Aorta (tissue), 5 donors: ENCODE results near the gene SMU1. TPM values are rescaled to one million over a fixed set of nuclear protein-coding genes. Genes with fewer than 3 reads are reported as not detected.

Experiments used
- ATAC-seq: fragments of 200-7000 bp; cut with Tn5 transposase; one replicate; pipeline ENCODE4 v1.9.1; 2022; ENCODE audit warnings: moderate library complexity; ENCODE audit not compliant: low FRiP score
- DNase-seq, 2 donors: peaks; one replicate each; pipeline ENCODE4 v3.0.0-alpha.2; 2020
- H3K27ac ChIP-seq, 2 donors: one replicate each; pipeline ENCODE4 v1.5.1; 2013; ENCODE audit warnings: low read length in 2 of 2, mild to moderate bottlenecking in 2 of 2, moderate library complexity in 2 of 2, control low read depth in 1 of 2, inconsistent platforms in 1 of 2, low read depth in 1 of 2
- H3K27me3 ChIP-seq, 2 donors: one replicate each; pipeline ENCODE4 v1.6.1; 2013; ENCODE audit warnings: control low read depth in 1 of 2, low read length in 1 of 2, mild to moderate bottlenecking in 1 of 2, moderate library complexity in 1 of 2; ENCODE audit not compliant: insufficient read depth in 2 of 2, control insufficient read depth in 1 of 2
- H3K36me3 ChIP-seq, 2 donors: one replicate each; pipeline ENCODE4 v1.6.1; 2013; ENCODE audit warnings: control low read depth in 1 of 2, low read length in 1 of 2, mild to moderate bottlenecking in 1 of 2; ENCODE audit not compliant: insufficient read depth in 2 of 2, control insufficient read depth in 1 of 2
- H3K4me1 ChIP-seq, 2 donors: one replicate each; pipeline ENCODE4 v1.6.1; 2013; ENCODE audit warnings: low read length in 2 of 2, control low read depth in 1 of 2, mild to moderate bottlenecking in 1 of 2, moderate library complexity in 1 of 2; ENCODE audit not compliant: insufficient read depth in 2 of 2, control insufficient read depth in 1 of 2
- H3K4me3 ChIP-seq, 2 donors: one replicate each; pipeline ENCODE4 v1.5.1; 2013; ENCODE audit warnings: low read length in 2 of 2, control low read depth in 1 of 2, mild to moderate bottlenecking in 1 of 2
- H3K9me3 ChIP-seq: one replicate; pipeline ENCODE4 v1.6.1; 2013; ENCODE audit warnings: mild to moderate bottlenecking, low read length; ENCODE audit not compliant: control insufficient read depth
- WGBS, 2 donors: extraction: QIAGEN DNeasy Blood & Tissue Kit; methylation state at CpG; one replicate each; pipeline ENCODE4 v1.1.7; 2013; 5-methylcytosine and 5-hydroxymethylcytosine counted together
- intact Hi-C, 2 donors: fragments of 100-400 bp; cut with DNase I; formaldehyde crosslinking; loops; one replicate each; pipeline versions ENCODE4 v1.14.2 to v1.15.0; 2022
- polyA plus RNA-seq, 2 donors: library from polyadenylated mRNA; stranded (reverse); fragments of 200-250 nt; gene quantifications; one replicate each; pipeline ENCODE4 v1.2.3, GENCODE V29; 2013
- total RNA-seq, 2 donors: library from RNA; stranded (reverse); fragmentation: NEBNext Ultra II Directional; extraction: Animal tissue kit (Norgen Biotek cat#: 25700); gene quantifications; one replicate each; pipeline ENCODE4 v1.2.1, GENCODE V29; 2021
- donor health status: healthy with polysubstance abuse.
- donor health status: Bipolar disorder and iron deficiency.
- donor health status: DM: no; HTN: no; CAD: no.
- donor health status: DM: no; HTN: no; CAD: no.
- donor health status: DM: yes; HTN: yes; CAD: no.

Gene SMU1
- total and polyA plus RNA-seq, 4 donors, result 8.3 to 18.7 (median 12.1) TPM

DNA sequence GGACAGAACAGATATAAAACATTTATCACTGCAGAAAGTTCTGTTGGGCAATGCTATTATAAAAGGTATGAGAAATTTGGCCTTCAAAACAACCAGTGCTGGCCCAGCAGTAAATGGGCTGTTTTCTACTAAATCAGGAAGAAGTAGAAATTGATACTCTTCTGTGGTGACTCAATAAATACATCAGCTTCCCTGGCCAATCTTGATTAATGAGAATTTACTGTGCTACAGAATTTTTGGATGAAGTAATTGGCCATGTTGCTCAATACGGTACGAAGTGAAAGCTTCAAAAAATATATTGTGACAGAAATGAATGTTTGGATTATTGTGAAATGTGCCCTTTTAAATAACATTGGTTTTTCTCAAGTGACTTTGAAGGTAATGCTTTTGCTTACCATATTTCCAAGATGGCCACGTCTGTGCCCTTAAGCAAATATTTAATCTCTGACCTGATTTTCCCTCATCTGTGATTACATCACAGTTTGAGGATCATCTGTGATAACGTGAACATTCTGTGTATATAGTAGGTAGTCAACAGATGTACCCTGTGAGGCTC is 47.2 kb downstream of the SMU1 start:
- no peak for DNase-seq
- Histone ChIP-seq H3K27me3 (no peaks in the 10 kb centered on the region), H3K27ac (no peak overlapping the region), H3K9me3 (no peaks in the 10 kb centered on the region), H3K4me1 (peaks cover 0 to 5% of the 10 kb centered on the region in 2 donors), H3K4me3 (no peak overlapping the region), H3K36me3 (peaks cover 1 to 3% of the 10 kb centered on the region in 2 donors)
- intact Hi-C loops, result loop anchor here in 1 of 2 donors (5.0 kb wide), 1 partner anchor 48 kb away; the partner anchor contains the start of gene SMU1
- ATAC-seq, result no peak
- 19 to 26% methylated on average over 4 of the region's 4 CpGs for WGBS, 2 donors

DNA sequence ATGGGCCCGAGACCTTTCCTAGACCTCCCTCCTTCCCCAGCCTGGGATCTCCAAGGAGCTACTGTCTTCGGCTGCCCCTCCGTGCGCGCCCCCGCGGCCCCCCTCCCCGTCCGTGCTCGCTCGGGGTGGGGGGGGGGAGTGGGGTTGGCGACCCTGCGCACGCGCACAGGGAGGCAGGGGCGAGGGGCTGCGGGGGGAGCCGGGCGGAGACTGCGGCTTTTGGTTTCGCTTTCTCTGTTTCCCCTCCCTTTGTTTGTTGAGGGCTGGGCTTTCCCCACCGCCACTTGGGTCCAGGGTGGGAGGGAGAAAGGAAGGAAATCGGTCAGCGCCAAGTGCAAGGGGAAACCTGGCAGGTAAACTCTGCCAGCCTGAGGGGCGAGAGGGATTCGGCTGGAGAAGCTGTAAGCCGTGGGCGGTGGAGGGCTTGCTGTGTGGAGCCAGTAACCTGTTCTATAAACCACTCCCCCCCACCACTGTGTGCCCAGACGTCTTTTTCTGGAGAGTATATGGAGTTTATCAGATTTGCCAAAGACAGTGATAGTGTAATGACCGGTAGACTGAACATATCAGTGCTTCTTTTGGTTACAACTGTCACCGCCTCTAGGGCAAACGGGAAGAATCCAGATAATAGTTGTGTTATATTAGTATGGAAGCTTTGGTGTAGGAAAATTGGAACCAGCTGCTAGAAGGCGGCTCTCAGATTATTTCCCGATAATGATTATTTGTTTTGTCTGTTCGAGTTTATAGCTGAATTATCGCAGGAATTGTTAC is 50.7 kb downstream of the SMU1 start:
- intact Hi-C loops, result loop anchor here in 1 of 2 donors (5.0 kb wide), 1 partner anchor 52 kb away; the partner anchor contains the start of gene SMU1
- 1% methylated on average over 31 to 36 of the region's 36 CpGs for WGBS, 2 donors
- Histone ChIP-seq H3K27ac (peak overlapping the region; percentile 83 to 95), H3K4me3 (peak overlapping the region; percentile 90 to 97), H3K36me3 (no peaks in the 10 kb centered on the region), H3K27me3 (no peaks in the 10 kb centered on the region), H3K9me3 (no peaks in the 10 kb centered on the region), H3K4me1 (peaks cover 0 to 12% of the 10 kb centered on the region in 2 donors)
- peak; percentile 73 to 84 for DNase-seq
- peak; percentile 82 for ATAC-seq

DNA sequence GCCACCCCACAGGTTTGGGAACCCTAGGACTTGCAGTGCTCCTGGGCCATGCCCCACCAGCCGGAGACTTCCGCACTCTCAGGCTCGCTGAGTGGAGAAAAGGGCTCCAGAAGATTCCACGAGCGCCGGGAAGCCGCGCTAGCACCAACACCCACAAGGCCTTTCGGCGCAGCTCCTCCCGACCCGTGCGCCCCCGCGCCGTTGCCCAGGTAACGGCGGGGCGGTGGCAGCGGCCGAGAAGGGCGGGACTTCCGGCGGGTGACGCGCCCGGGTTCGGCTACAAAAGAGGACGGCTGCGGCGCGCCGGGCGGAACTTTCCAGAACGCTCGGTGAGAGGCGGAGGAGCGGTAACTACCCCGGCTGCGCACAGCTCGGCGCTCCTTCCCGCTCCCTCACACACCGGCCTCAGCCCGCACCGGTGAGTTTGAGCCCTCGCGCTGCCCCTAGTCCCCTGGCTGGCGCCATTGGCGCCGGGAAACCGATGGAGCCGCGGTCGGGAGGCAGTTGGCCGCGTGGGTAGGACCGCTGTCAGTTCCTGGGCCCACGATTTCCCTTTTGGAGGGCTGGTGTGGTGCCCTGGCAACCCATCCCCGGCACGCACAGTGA is 51.4 kb downstream of the SMU1 start, which contains the start of gene DNAJA1:
Gene DNAJA1, plus strand, starts transcription at position 308 of the 606 bp plus-strand sequence. CDS start 1,212 bp downstream, outside the sequence.
- Histone ChIP-seq H3K9me3 (no peaks in the 10 kb centered on the region), H3K36me3 (no peaks in the 10 kb centered on the region), H3K27ac (peak within 1 kb of the TSS; percentile 83 to 95), H3K4me1 (peaks cover 0 to 12% of the 10 kb centered on the region in 2 donors), H3K4me3 (peak within 1 kb of the TSS; percentile 90 to 97), H3K27me3 (no peaks in the 10 kb centered on the region)
- intact Hi-C loops, result loop anchor here in 1 of 2 donors (5.0 kb wide), 1 partner anchor 52 kb away; the partner anchor contains the start of gene SMU1
- peak; percentile 99 for ATAC-seq
- DNase-seq, result peak; percentile 96 to 97
- WGBS, 2 donors, result 0% methylated on average over 45 to 61 of the region's 61 CpGs

DNA sequence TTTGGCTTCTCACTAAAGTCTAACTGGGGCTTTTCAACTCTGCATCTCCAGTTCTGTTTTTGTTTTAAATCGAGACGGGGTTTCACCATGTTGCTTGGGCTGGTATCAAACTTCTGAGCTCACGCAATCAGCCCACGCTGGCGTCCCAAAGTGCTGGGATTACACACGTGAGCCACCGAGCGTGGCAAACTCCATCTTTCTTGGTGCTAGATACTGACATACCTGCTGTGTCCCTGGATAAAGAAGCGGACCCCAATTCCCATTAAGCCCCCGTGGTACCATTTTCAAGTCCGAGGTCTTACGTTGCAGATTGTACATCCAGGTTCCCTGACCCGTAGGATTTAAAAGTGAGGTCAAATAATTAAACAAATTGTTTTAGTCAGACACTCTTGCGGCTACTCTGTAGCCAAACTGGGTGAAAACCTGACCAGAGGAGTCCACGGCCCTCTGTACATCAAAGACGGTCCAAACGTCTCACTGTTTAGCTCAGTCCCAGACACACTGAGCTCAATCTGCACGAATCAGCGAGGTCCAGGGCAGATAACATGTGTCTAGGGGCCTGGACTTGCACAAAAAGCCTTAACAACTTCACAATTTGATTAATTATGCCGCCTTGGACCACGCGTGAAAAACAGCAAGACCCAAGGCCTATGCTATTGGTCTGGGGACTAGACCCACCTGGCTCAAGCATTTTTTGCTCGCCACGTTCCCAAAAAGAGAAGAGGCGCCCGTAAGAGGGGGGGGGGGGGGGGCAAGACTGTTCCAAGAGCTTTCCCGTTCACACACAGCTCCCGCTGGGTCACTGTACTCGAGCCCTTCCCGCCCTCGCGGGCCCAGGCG is 52.1 kb downstream of the SMU1 start:
- no peaks in the 10 kb centered on the region for H3K36me3 ChIP-seq
- peak overlapping the region in 1 of 2 donors; percentile 71 for H3K27ac ChIP-seq
- H3K9me3 ChIP-seq, result no peaks in the 10 kb centered on the region
- DNase-seq (no peak), ATAC-seq (peak; percentile 35)
- intact Hi-C loops, result no loop called here
- H3K27me3 ChIP-seq, result no peaks in the 10 kb centered on the region
- WGBS, 2 donors, result 10 to 15% methylated on average over 33 of the region's 33 CpGs
- H3K4me3 ChIP-seq, result peak overlapping the region; percentile 54 to 86
- H3K4me1 ChIP-seq, result peaks cover 0 to 12% of the 10 kb centered on the region in 2 donors

DNA sequence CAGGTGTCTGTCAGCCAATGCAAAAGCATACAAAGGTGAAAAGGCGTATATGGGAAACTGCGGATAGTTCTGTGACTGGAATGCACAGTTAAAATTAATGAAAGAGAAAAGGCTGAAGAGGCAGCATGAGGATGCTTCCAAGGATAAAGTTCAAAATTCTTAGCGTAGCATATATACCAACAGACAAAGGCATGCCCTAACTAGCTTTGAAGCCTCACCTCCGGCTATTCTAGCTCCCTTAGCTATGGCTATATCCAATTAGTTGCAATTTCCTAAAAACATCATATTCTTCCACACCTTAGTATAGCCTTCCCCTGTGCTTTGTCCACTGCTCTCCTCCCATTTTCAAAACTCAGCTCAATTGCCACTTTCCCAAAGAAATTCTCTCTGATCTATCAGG is 52.8 kb downstream of the SMU1 start:
- no peaks in the 10 kb centered on the region for H3K27me3 ChIP-seq
- ATAC-seq (no peak), DNase-seq (no peak)
- H3K4me3 ChIP-seq, result no peak overlapping the region
- no peaks in the 10 kb centered on the region for H3K9me3 ChIP-seq
- 91% methylated on average over 4 of the region's 4 CpGs for WGBS, 2 donors
- no peak overlapping the region for H3K27ac ChIP-seq
- peaks cover 0 to 7% of the 10 kb centered on the region in 2 donors for H3K4me1 ChIP-seq
- no peaks in the 10 kb centered on the region for H3K36me3 ChIP-seq
- intact Hi-C loops, result no loop called here

DNA sequence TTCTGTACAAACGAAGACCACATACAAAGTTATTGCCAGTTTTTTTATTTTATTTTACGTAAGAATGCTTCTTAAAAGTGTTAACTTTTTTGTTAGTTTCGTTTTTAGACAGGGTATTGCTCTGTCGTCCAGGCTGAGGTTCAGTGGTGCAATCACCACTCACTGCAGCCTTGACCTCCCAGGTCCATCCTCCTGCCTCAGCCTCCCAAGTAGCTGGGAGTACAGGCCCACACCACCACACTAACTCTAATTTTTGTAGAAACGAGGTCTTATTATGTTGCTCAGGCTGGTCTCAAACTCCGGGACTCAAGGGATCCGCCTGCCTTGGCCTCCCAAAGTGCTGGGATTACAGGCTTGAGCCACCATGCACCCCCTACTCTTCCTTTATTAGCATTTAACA is 53.7 kb downstream of the SMU1 start:
- Histone ChIP-seq H3K4me3 (no peak overlapping the region), H3K27ac (no peak overlapping the region), H3K9me3 (no peaks in the 10 kb centered on the region), H3K27me3 (no peaks in the 10 kb centered on the region), H3K4me1 (peaks cover 0 to 7% of the 10 kb centered on the region in 2 donors), H3K36me3 (no peaks in the 10 kb centered on the region)
- 84 to 85% methylated on average over 7 of the region's 7 CpGs for WGBS, 2 donors
- no peak for ATAC-seq
- intact Hi-C loops, result no loop called here
- DNase-seq, result no peak

DNA sequence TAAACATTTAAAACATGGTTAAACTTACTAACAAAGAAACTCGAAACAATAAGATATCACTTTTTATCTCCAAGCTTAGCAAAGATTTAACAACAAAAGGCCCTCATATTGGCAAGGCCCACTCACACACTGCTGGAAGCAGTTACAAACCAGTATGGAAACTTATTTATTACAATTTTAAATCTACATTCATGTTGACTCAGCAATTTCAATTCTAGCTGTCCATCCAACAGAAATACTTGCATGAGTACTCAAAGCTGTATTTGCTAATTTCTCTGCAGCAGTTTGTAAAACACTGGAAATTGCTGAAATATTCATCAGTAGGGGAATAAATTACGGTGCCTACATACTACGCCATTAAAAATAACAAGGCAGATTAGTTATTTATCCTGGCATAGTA is 54.2 kb downstream of the SMU1 start:
- Histone ChIP-seq H3K9me3 (no peaks in the 10 kb centered on the region), H3K36me3 (no peaks in the 10 kb centered on the region), H3K4me1 (peaks cover 0 to 7% of the 10 kb centered on the region in 2 donors), H3K27ac (no peak overlapping the region), H3K4me3 (no peak overlapping the region), H3K27me3 (no peaks in the 10 kb centered on the region)
- 68 to 72% methylated on average over 3 of the region's 3 CpGs for WGBS, 2 donors
- intact Hi-C loops, result no loop called here
- no peak for ATAC-seq
- no peak for DNase-seq

DNA sequence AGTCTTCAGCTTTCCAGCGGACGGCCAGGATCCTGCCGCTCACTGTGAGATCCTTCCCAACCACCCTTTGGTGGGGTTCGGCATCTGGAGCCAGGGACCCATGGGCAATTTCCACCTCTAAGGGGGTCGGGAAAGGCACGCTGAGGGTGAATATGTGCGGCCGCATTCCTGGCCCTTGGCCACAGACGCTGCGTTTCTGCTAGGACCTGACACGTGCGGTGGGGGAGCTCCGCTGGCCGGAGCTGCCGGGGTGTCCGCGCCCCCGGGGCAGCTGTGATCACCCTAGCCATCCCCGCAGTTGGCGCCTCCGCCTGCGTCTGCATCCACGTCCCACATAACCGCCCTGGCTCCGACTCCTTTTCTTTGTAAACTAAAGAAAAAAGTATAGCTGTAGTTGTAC is 56.7 kb downstream of the SMU1 start:
- ATAC-seq, result no peak
- Histone ChIP-seq H3K9me3 (no peaks in the 10 kb centered on the region), H3K4me3 (no peak overlapping the region), H3K27me3 (no peaks in the 10 kb centered on the region), H3K27ac (no peak overlapping the region), H3K36me3 (no peaks in the 10 kb centered on the region), H3K4me1 (peaks cover 0 to 7% of the 10 kb centered on the region in 2 donors)
- 73 to 81% methylated on average over 25 of the region's 25 CpGs for WGBS, 2 donors
- no peak for DNase-seq
- intact Hi-C loops, result no loop called here
